ENCODE data around the gene TGM6.

- TF ChIP-seq, protein P1, sequence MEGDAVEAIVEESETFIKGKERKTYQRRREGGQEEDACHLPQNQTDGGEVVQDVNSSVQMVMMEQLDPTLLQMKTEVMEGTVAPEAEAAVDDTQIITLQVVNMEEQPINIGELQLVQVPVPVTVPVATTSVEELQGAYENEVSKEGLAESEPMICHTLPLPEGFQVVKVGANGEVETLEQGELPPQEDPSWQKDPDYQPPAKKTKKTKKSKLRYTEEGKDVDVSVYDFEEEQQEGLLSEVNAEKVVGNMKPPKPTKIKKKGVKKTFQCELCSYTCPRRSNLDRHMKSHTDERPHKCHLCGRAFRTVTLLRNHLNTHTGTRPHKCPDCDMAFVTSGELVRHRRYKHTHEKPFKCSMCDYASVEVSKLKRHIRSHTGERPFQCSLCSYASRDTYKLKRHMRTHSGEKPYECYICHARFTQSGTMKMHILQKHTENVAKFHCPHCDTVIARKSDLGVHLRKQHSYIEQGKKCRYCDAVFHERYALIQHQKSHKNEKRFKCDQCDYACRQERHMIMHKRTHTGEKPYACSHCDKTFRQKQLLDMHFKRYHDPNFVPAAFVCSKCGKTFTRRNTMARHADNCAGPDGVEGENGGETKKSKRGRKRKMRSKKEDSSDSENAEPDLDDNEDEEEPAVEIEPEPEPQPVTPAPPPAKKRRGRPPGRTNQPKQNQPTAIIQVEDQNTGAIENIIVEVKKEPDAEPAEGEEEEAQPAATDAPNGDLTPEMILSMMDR (IDR thresholded peaks at IDR 0.05), result no peak
- TF ChIP-seq POLR2A (IDR thresholded peaks at IDR 0.05), result no peak
Measured at GRCh38 chr20:2386516-2387179, 5.9 kb downstream of the TGM6 start.

All from uterus (tissue), 2 donors.